SIG-M5 treated with dmso at 0.1 percent for 504 hours (cell line): ENCODE results near the gene PPP2R5C.

Experiments
- DNase-seq: peaks from one replicate; lab custom pipeline; 2025; ENCODE audit not compliant: unreplicated experiment; lab: John Stamatoyannopoulos, UW

Gene PPP2R5C

GRCh38 chr14:101914083-101914482, 152.6 kb downstream of the PPP2R5C start:
- DNase-seq = no peak

- DNase-seq = no peak
Measured at GRCh38 chr14:101915871-101916815, 154.6 kb downstream of the PPP2R5C start.

- DNase-seq = no peak
Measured at GRCh38 chr14:101916816-101917412, 155.4 kb downstream of the PPP2R5C start.

- DNase-seq = no peak
Measured at GRCh38 chr14:101917413-101918017, 156.0 kb downstream of the PPP2R5C start.

DNA sequence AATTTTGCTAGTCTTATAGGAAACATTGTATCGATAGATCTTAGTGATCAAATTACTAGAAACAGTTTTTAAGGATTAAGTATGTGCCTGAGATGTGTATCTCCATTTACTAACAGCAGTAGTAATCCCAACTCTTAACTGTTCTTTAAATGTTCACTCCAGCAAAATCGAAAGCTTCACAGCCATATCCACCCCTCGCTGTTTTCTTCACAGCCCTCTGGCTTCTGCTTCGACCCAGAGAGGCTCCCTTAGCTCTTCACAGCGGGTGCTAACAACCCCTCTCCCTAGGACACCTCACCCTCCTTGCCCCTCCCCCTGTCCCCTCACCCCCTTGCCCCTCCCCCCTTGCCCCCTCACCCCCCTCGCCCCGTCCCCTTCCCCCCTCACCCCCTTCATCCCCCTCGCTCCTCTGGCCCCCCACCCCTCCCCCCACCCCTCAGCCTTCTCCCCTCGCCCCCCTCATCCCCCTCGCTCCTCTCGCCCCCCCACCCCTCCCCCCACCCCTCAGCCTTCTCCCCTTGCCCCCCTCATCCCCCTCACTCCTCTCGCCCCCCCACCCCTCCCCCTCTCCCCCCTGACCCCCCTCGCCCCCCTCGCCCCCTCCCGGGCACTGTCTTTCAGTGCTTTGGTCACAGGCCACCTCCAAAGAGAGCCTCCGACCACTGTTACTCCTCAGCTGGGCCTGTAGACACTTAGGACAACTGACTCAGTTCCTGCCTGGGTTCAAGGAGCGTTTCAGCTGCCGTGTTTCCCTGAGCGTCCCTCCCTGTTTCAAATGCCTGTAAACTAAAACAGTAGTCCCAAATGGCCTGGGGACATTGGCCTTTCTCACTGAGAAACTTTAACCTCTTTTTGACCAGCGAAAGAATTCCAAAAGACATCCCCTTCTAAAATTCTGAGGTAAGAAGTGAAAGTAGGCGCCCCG, 156.8 kb downstream of the PPP2R5C start:
- no peak for DNase-seq

DNA sequence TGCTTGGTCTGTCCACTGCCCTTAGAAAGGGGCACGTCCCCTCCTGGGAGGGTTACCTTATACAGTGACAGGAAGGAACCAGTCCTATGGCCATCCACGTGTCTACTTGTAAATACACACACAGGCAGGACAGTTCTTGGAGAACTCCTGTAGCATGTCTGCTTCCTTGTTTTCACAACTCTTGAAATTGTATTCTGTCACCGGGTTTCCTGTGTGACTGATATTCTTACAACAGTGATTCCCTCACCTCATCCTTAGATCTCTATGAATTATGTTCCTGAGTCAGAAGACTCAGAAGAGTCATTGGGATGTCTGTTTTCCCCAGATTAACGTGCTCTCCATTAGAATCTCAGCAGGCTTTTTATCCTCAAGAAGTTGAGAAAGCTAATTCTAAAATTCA, 158.8 kb downstream of the PPP2R5C start:
- no peak for DNase-seq

- DNase-seq = no peak
Measured at GRCh38 chr14:101922866-101923265, 161.4 kb downstream of the PPP2R5C start.

DNA sequence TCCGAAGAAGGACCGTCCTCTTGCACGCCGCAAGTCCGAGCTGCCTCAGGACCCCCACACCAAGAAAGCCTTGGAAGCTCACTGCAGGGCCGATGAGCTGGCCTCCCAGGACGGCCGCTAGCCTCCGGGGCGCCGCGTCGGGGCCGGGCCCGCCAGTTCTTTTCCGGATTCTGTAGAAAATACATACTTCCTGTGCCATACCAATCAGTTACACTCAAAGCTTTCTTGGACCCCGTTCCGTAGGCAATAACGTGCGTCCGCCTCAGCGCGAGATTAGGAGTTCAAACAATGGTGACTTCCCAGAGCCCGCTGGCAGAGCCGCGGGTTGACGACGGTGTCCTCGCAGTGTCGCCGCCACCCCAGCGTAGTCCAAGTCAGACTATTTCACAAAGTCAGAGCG, 163.6 kb downstream of the PPP2R5C start:
- DNase-seq = no peak

GRCh38 chr14:101926085-101926484, 164.6 kb downstream of the PPP2R5C start:
- DNase-seq = no peak

DNA sequence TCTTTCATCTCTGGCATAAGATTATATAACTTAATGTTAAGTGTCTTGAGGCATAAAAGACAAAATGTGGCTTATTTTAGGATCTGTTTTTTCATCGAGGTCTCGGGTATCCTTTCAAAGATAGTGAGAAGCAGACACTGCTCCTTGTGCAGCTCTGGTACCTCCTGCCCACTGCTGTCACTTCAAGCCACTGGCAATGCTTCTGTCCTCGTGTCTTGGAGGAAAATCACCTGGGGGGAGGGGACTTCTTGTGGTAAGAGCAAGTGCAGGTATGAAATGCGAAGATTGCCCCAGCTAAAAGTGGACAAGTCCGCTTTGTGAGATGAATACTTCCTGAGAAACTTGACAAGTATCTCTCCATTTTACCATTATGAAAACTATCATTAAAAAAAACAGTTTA, 165.1 kb downstream of the PPP2R5C start:
- no peak for DNase-seq

DNA sequence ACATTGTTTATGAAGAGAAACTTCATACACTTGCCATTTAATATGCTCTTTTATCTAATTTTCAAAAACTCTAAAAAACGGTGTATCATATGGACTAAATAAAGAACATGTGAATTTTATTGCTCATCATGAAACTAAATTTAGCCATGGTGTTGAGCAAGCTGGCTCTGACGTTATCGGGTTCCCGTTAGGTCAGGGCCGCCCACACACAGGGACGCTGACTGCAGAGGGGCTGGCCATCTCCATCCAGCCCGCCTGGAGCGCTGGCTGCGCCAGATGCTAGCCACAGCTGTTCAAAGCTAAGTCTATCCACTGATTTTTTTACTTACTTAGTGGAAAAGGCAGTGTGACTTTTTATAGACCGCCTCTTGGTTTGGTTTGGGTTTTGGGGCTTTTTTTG, 166.3 kb downstream of the PPP2R5C start:
- peak; percentile 35 for DNase-seq

DNA sequence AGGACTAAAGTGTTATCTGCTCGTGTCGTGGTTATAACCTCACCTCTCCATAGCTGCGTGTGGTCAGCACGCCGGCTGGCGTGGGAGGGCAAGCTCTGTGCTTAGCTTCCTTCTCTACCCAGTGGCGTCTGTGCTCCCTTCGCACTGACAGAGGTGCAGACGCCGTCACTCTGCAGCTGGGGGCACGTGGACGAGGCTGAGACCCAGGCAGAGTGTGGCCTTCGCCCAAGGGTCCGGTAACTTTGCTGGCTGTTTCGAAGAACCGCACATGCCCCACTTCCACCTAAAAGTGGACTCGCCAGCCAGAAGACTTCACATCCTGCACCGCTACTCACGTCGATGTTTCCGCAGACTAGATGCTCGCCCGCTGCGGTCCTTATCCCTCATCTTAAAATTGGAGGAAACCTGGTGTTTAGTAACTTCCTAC, 166.9 kb downstream of the PPP2R5C start:
- no peak for DNase-seq

GRCh38 chr14:101929096-101929495, 167.6 kb downstream of the PPP2R5C start:
- DNase-seq = no peak

GRCh38 chr14:101929946-101930345, 168.4 kb downstream of the PPP2R5C start:
- no peak for DNase-seq

DNA sequence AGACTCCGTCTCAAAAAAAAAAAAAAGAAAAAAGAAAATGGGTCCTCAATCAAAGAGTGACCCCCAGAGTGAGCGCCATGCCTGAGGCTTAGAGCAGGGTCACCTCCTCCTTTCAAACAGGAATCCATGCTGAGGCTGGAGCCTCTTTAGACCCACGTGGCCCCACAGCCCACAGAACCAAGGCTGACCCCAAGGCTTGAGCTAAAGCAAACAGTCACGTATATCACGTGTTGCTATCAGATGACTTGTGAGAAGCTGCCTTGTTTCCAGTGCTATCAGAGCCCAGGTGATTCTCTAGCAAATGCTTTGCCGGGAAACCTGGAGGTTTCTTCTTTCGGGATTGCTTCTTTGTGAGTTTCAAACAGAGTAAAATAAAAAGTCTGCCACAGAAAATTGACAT, 171.2 kb downstream of the PPP2R5C start:
- no peak for DNase-seq

DNA sequence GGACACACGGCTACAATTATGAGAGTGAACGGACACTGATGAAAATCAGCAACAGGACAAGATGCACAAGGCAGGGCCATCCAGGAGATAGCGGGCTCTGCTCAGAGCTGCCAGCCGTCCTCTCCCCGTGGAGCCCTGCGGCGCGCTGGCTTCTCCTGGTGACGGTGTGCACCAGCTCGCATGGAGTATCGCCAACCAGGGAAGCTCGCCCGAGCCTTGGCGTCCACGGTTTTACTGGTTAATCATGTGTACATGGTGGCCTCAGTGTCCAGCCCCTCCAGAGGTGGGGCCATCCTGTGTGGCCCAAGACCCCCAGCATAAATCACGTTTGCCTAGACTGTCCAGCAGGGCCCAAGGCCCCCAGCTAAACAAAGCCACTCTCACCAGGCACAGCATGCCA, 171.7 kb downstream of the PPP2R5C start:
- DNase-seq = no peak

DNA sequence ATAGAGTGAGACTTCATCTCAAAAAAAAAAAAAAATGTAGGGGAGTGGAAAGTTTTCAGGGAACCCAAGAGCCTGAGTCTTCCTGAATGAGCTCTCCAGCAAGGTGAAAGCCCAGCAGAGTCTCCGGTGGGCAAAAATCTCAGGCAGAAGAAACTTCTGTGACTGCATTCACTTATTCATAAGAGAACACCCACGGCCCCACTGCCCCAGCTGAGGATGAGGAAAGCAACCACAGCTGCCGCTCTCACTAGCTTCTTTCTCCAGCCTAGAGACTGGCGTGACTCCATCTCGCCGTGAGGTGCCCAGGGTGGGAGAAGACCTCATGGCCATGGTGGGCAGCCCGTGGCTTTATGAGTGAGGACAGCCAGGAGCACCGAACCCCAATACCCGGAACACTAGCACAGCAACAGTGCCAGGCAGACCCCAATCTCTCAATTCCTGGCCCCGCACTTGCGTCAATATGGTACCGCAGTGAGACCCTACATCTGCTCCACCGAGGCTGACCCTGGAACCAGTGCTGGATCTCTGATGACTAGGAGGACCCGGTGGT, 173.2 kb downstream of the PPP2R5C start:
- no peak for DNase-seq

DNA sequence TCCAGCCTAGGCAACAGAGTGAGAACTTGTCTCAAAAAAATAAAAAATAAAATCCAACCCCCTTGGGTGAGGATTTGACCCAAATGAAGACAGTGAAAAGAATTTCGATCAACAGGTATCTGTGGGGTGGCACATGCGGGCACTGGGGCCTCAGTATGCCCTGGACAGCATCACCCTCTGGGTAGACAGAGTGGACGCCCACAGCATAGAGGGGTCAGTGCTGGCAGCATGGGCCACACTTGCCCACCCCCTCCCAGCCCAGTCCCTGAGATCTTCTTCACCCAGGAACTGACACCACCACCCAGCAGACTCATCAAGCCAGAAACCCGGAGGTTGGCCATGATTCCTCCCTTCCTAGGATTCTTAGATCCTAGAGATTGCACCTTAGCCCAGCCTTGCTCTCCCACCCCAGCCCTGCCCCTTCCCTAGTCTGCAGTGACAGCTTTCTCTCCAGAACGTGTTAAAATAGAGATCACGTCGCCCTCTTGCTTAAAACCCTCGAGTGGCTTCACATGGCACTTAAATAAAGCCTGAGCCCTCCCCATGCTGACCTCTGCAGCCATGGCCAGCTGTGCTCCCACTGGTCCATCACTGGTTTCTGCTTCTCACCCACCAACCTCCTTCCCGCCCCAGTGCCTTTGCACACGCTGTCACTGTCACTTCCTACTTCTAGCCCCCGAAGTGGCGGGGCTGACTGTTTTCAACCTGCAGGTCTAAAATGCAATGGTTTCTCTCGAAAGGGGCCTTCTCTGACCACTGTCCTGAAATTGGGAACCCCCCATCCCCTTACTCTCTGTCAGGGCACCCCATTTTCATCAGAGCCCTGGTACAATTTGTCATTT, 176.6 kb downstream of the PPP2R5C start:
- no peak for DNase-seq

DNA sequence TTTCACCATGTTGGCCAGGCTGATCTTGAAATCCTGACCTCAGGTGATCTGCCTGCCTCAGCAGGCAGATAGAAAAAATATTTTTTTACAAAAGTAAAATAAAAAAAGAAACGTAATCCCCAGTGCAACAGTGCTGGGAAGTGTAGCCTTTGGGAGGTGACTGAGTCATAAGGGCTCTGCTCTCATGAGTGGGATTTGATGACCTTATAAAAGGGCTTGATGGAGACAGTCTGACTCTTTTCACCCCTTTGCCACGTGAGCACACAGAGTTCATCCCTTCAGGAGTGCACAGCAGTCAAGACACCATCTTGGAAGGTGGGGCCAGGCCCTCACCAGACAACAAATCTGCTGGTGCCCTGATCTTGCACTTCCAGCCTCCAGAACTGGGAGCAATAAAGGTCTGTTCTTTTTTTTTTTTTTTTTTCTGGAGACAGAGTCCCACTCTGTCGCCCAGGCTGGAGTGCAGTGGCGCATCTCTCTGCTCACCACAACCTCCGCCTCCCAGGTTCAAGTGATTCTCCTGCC, 178.2 kb downstream of the PPP2R5C start:
- DNase-seq = no peak

DNA sequence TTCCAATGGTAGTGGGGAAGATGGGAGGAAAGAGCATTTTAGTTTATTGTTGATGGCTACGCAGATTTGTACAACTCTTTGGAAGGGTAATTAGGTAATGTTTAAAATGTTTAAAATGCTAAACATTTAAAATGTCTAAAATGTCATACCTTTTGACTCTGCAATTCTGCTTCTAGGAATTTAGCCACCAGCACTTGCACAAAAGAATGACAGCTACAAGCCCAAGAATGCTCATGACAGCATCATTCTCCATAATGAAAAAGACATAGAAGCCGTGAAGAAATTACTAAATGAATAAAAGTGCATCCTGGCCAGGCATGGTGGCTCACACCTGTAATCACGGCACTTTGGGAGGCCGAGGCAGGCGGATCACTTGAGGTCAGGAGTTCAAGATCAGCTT, 182.9 kb downstream of the PPP2R5C start:
- no peak for DNase-seq
